ENCODE measurements around the gene NDUFAF5.

NDUFAF5 gene

DNA sequence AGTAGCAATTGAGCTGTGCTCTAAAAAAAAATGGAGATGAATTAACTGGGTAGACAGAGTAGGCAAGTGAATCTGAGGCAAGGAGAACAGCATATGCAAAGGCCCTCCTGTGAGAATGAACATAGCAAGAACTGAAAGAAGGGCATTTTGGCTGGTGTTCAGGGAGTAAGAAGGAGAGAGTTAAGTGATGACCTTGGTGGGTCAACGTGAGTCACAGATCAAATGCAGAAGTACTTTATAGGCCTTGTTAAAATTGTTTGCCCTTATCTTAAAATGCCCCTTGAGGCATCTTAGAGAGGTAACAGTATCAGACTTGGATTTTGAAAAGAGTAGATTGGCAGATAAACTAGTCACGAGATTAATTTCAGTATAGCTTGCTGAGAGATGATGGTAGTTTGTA lies 24.5 kb downstream of the NDUFAF5 start:
- FAIRE-seq (no peak), DNase-seq (ENCODE audit: insufficient read length) (no peak)
- no peak for TF ChIP-seq POLR2A (IDR thresholded peaks at IDR 0.05; ENCODE audit: low read depth, low read length)
- TF ChIP-seq POLR2AphosphoS5 (IDR thresholded peaks at IDR 0.05; ENCODE audit: low read depth, low read length): no peak
- TF ChIP-seq TAF1 (IDR thresholded peaks at IDR 0.05; ENCODE audit: borderline replicate concordance, low read depth, low read length): no peak

- TF ChIP-seq POLR2AphosphoS5 (IDR thresholded peaks at IDR 0.05; ENCODE audit: low read depth, low read length) (no peak), TAF1 (IDR thresholded peaks at IDR 0.05; ENCODE audit: borderline replicate concordance, low read depth, low read length) (no peak)
- FAIRE-seq: no peak
- DNase-seq (ENCODE audit: insufficient read length): no peak
Measured at GRCh38 chr20:13809855-13810254, 25.0 kb downstream of the NDUFAF5 start.

DNA sequence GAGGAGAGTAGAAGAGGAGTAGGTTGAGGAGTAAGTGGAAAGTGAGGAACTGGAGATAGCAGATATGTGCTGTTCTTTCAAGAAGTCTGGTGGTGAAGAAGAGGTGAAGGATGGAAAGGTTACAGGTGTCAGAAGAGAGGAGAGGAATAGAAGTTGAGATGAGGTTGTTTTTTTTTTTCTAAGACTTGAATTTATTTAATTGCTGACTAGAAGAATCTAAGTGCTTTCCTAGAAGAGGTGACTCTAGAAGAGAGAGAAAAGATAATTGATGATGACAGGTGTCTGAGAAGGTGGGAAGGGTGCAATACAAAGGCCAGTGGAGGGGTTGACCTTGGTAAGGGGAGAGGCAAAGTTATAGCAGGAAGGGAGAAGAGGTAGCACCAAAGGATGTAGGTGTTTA lies 25.6 kb downstream of the NDUFAF5 start:
- no peak for TF ChIP-seq POLR2AphosphoS5 (IDR thresholded peaks at IDR 0.05; ENCODE audit: low read depth, low read length)
- TF ChIP-seq TAF1 (IDR thresholded peaks at IDR 0.05; ENCODE audit: borderline replicate concordance, low read depth, low read length): no peak
- no peak for TF ChIP-seq POLR2A (IDR thresholded peaks at IDR 0.05; ENCODE audit: low read depth, low read length)
- DNase-seq (ENCODE audit: insufficient read length) (no peak), FAIRE-seq (no peak)

GRCh38 chr20:13813910-13814309 lies 29.1 kb downstream of the NDUFAF5 start:
- no peak for TF ChIP-seq TAF1 (IDR thresholded peaks at IDR 0.05; ENCODE audit: borderline replicate concordance, low read depth, low read length)
- TF ChIP-seq POLR2AphosphoS5 (IDR thresholded peaks at IDR 0.05; ENCODE audit: low read depth, low read length): no peak
- TF ChIP-seq POLR2A (IDR thresholded peaks at IDR 0.05; ENCODE audit: low read depth, low read length): no peak
- no peak for FAIRE-seq
- DNase-seq (ENCODE audit: insufficient read length): no peak

DNA sequence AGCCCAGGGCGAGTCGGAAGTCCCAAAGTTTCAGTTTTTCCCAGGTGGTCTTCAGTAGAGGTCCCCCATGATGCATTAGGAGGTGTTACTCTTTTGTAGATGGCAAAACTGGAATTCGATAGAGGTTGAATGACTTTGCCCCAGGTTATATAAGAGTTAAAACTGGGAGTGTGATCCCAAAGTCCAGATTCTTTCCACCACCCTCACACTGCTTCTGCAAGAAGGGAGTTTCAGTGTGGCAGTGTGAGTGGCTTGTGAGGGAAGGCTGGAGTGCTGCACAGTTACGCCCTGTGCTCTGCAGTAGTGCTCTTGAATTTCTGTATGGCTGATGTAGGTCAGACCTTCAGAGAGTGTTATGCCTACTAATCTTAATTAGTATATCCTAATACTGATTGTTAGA lies 29.8 kb downstream of the NDUFAF5 start:
- no peak for FAIRE-seq
- TF ChIP-seq POLR2AphosphoS5 (IDR thresholded peaks at IDR 0.05; ENCODE audit: low read depth, low read length) (no peak), POLR2A (IDR thresholded peaks at IDR 0.05; ENCODE audit: low read depth, low read length) (no peak), TAF1 (IDR thresholded peaks at IDR 0.05; ENCODE audit: borderline replicate concordance, low read depth, low read length) (no peak)
- DNase-seq (ENCODE audit: insufficient read length): no peak

GRCh38 chr20:13816757-13817156 lies 31.9 kb downstream of the NDUFAF5 start:
- TF ChIP-seq POLR2AphosphoS5 (IDR thresholded peaks at IDR 0.05; ENCODE audit: low read depth, low read length) (no peak), POLR2A (IDR thresholded peaks at IDR 0.05; ENCODE audit: low read depth, low read length) (no peak), TAF1 (IDR thresholded peaks at IDR 0.05; ENCODE audit: borderline replicate concordance, low read depth, low read length) (no peak)
- FAIRE-seq: no peak
- no peak for DNase-seq (ENCODE audit: insufficient read length)

DNA sequence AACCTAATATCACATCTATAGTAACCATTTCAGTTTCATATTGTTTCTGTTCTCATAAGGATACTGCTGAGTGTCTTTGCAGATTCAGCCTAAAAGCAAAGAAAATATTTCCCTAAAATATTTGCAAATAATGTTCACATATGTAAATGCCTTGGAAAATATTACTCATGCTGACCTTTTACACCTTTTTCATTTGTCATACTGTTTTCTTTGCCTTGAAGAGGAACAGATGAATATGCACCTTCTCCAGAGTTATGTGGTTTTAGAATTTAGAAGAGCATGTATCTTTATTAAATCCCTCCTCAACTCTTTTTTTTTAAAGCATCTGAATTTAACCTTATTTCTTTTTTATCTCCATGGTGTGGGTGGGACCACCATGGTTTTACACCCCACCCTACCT lies 32.5 kb downstream of the NDUFAF5 start:
- DNase-seq (ENCODE audit: insufficient read length) (no peak), FAIRE-seq (no peak)
- no peak for TF ChIP-seq POLR2A (IDR thresholded peaks at IDR 0.05; ENCODE audit: low read depth, low read length)
- TF ChIP-seq TAF1 (IDR thresholded peaks at IDR 0.05; ENCODE audit: borderline replicate concordance, low read depth, low read length): no peak
- no peak for TF ChIP-seq POLR2AphosphoS5 (IDR thresholded peaks at IDR 0.05; ENCODE audit: low read depth, low read length)

- FAIRE-seq (no peak), DNase-seq (ENCODE audit: insufficient read length) (no peak)
Measured at GRCh38 chr20:13819885-13820645, 35.2 kb downstream of the NDUFAF5 start.

GRCh38 chr20:13821876-13822275 lies 37.0 kb downstream of the NDUFAF5 start:
- no peak for TF ChIP-seq POLR2AphosphoS5 (IDR thresholded peaks at IDR 0.05; ENCODE audit: low read depth, low read length)
- no peak for TF ChIP-seq TAF1 (IDR thresholded peaks at IDR 0.05; ENCODE audit: borderline replicate concordance, low read depth, low read length)
- no peak for TF ChIP-seq POLR2A (IDR thresholded peaks at IDR 0.05; ENCODE audit: low read depth, low read length)
- FAIRE-seq (no peak), DNase-seq (ENCODE audit: insufficient read length) (no peak)

More at GRCh38 chr20:13819885-13820645, 35.2 kb downstream of the NDUFAF5 start:
- TF ChIP-seq TAF1 (IDR thresholded peaks at IDR 0.05; ENCODE audit: borderline replicate concordance, low read depth, low read length) (no peak), POLR2AphosphoS5 (IDR thresholded peaks at IDR 0.05; ENCODE audit: low read depth, low read length) (no peak), POLR2A (IDR thresholded peaks at IDR 0.05; ENCODE audit: low read depth, low read length) (no peak)

- DNase-seq (ENCODE audit: insufficient read length) (no peak), FAIRE-seq (no peak)
- TF ChIP-seq POLR2AphosphoS5 (IDR thresholded peaks at IDR 0.05; ENCODE audit: low read depth, low read length) (no peak), TAF1 (IDR thresholded peaks at IDR 0.05; ENCODE audit: borderline replicate concordance, low read depth, low read length) (no peak), POLR2A (IDR thresholded peaks at IDR 0.05; ENCODE audit: low read depth, low read length) (no peak)
Measured at GRCh38 chr20:13822459-13822858, 37.6 kb downstream of the NDUFAF5 start.

DNA sequence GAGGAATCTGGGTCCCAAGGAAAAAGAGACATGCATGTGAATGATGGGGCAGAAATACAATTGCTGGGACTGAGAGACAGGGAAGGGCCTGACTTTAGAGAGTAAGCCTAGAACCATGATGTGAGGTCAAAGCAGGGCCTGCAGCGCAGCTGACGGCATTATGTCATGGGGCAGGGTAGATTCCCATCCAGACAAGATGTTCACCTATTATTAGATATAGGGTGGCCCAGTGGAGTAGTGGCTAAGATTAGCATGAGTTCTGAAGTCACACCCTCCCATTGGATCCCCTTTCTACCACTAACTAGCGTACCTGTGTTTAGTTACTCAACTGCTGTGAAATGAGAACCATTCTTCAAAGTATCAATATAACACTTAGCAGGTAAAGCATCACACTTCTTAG lies 39.6 kb downstream of the NDUFAF5 start:
- TF ChIP-seq TAF1 (IDR thresholded peaks at IDR 0.05; ENCODE audit: borderline replicate concordance, low read depth, low read length) (no peak), POLR2A (IDR thresholded peaks at IDR 0.05; ENCODE audit: low read depth, low read length) (no peak), POLR2AphosphoS5 (IDR thresholded peaks at IDR 0.05; ENCODE audit: low read depth, low read length) (no peak)
- DNase-seq (ENCODE audit: insufficient read length): no peak
- FAIRE-seq: no peak

GRCh38 chr20:13825465-13825864 lies 40.6 kb downstream of the NDUFAF5 start:
- no peak for FAIRE-seq
- no peak for DNase-seq (ENCODE audit: insufficient read length)
- TF ChIP-seq TAF1 (IDR thresholded peaks at IDR 0.05; ENCODE audit: borderline replicate concordance, low read depth, low read length): no peak
- TF ChIP-seq POLR2A (IDR thresholded peaks at IDR 0.05; ENCODE audit: low read depth, low read length): no peak
- no peak for TF ChIP-seq POLR2AphosphoS5 (IDR thresholded peaks at IDR 0.05; ENCODE audit: low read depth, low read length)
